H1 (cell line): ENCODE data around the gene TANC1. TPM values are rescaled to one million over a fixed set of nuclear protein-coding genes. Genes with fewer than 3 reads are reported as not detected.

Source experiments
- BACH1 ChIP-seq: IDR thresholded peaks from 2 replicates; pipeline ENCODE4 v1.6.1; 2012; ENCODE audit warnings: low read length, improper control_type of control experiment
- CHD2 ChIP-seq: IDR thresholded peaks from 2 replicates; pipeline ENCODE4 v1.6.1; 2012; ENCODE audit warnings: low read length, improper control_type of control experiment
- CHD7 ChIP-seq: fragments of 300-600 bp; sonication (generic); IDR thresholded peaks from 2 replicates; pipeline ENCODE4 v1.7.1; 2012; ENCODE audit warnings: low read length, moderate library complexity, mild to moderate bottlenecking, inconsistent platforms; ENCODE audit not compliant: insufficient replicate concordance
- CTCF ChIP-seq, 3 experiments: IDR thresholded peaks; 1 replicate in 2 of 3; 2 replicates in 1 of 3; pipeline versions ENCODE4 v1.5.1 to v1.6.1; 2011; ENCODE audit warnings: low read length in 3 of 3, mild to moderate bottlenecking in 3 of 3, inconsistent platforms in 2 of 3, low read depth in 1 of 3, moderate library complexity in 1 of 3; ENCODE audit not compliant: insufficient read depth in 1 of 3; ENCODE audit errors: control extremely low read depth in 1 of 3
- EGR1 ChIP-seq: IDR thresholded peaks from 2 replicates; pipeline ENCODE4 v1.6.1; 2011; ENCODE audit warnings: low read depth, low read length, borderline replicate concordance
- JUND ChIP-seq: IDR thresholded peaks from 2 replicates; pipeline ENCODE4 v1.6.1; 2011; ENCODE audit warnings: mild to moderate bottlenecking, improper control_type of control experiment, low read length
- RBBP5 ChIP-seq: IDR thresholded peaks from 2 replicates; pipeline ENCODE4 v1.7.1; 2012; ENCODE audit warnings: low read depth, mild to moderate bottlenecking, inconsistent platforms, low read length, moderate library complexity, borderline replicate concordance
- RXRA ChIP-seq: IDR thresholded peaks from 2 replicates; pipeline ENCODE4 v1.6.1; 2011; ENCODE audit warnings: low read depth, mild to moderate bottlenecking, low read length, moderate library complexity; ENCODE audit not compliant: insufficient read depth
- polyA plus RNA-seq, 7 experiments: library from polyadenylated mRNA; depleted of rRNA in 3 of 7; stranded (reverse) in 5 of 7; unstranded in 2 of 7; fragments of >200 nt in 5 of 7; fragments of 200-250 nt in 2 of 7; gene quantifications; 1 replicate in 5 of 7; 2 replicates in 1 of 7; 4 replicates in 1 of 7; pipeline versions ENCODE4 v1.2.1 to v1.2.3, GENCODE V29; 2011 to 2013; ENCODE audit warnings: missing spikeins in 2 of 7, mixed read lengths in 2 of 7
- total RNA-seq: library from RNA; stranded (reverse); fragmentation: NEBNext Ultra II Directional; extraction: Animal tissue kit (Norgen Biotek cat#: 25700); gene quantifications from 2 replicates; pipeline ENCODE4 v1.2.1, GENCODE V29; 2021

The TANC1 gene
- total and polyA plus RNA-seq, 2 of the 8 experiments (the other 6 are each of a cell fraction or from before 2014, with no cell fraction given): 4.1 to 7.6 TPM

- TF ChIP-seq EGR1: no peak
- TF ChIP-seq RBBP5: no peak
- no peak for TF ChIP-seq BACH1
- no peak for TF ChIP-seq CTCF (IDR thresholded peaks at IDR 0.05; ENCODE audit: control extremely low read depth in 1 of 3, insufficient read depth in 1 of 3, low read depth in 1 of 3, low read length in 3 of 3)
- no peak for TF ChIP-seq CHD7
- TF ChIP-seq JUND: no peak
- no peak for TF ChIP-seq RXRA
- no peak for TF ChIP-seq CHD2
Measured at GRCh38 chr2:159172403-159172802, 204.0 kb downstream of the TANC1 start (continued).
